SK-N-SH (cell line): Measurements from ENCODE around the gene ST8SIA6. TPM values are rescaled to one million over a fixed set of nuclear protein-coding genes. Genes with fewer than 3 reads are reported as not detected.

Source experiments
- CTCF ChIA-PET: fragments of 300-600, 350-600 bp; formaldehyde crosslinking; extraction: SDS; loops from one replicate; lab custom pipeline; 2021; lab: Yijun Ruan, JAX
- POLR2A ChIA-PET: fragments of 350-600 bp; sonication (Branson Sonifier 250); formaldehyde crosslinking; extraction: SDS; loops from one replicate; lab custom pipeline; 2020; ENCODE audit warnings: antibody characterized with exemption, inconsistent platforms; lab: Yijun Ruan, JAX
- DNase-seq: peaks from one replicate; pipeline ENCODE4 v3.0.0; 2012
- H2AFZ ChIP-seq: fragments of 200-600 bp; sonication (generic); 2 replicates; pipeline ENCODE4 v1.8.1; 2016; ENCODE audit warnings: antibody characterized with exemption, mild to moderate bottlenecking, low read depth
- H3F3A ChIP-seq: fragments of 200-600 bp; sonication (generic); replicated peaks from 2 replicates; pipeline ENCODE3; 2016; ENCODE audit warnings: antibody characterized with exemption, mild to moderate bottlenecking; ENCODE audit not compliant: insufficient read depth
- H3K27ac ChIP-seq, 2 experiments: fragments of 200-500 bp in 1 of 2; fragments of 200-600 bp in 1 of 2; sonication (Bioruptor generic) in 1 of 2; sonication (generic), shearing (Covaris generic) in 1 of 2; 2 replicates each; pipeline versions ENCODE4 v1.5.1 to v1.6.1; 2014 to 2016; ENCODE audit warnings: low read depth in 2 of 2, inconsistent platforms in 1 of 2, low read length in 1 of 2, mild to moderate bottlenecking in 1 of 2, mixed read lengths in 1 of 2
- H3K27me3 ChIP-seq: fragments of 200-600 bp; sonication (generic), shearing (Covaris generic); 2 replicates; pipeline ENCODE4 v1.6.1; 2016; ENCODE audit warnings: mixed run types; ENCODE audit not compliant: insufficient read depth
- H3K36me3 ChIP-seq, 2 experiments: fragments of 200-500 bp in 1 of 2; fragments of 200-600 bp in 1 of 2; sonication (Bioruptor generic) in 1 of 2; sonication (generic) in 1 of 2; replicated peaks in 1 of 2; 2 replicates each; pipeline versions ENCODE3 to v1.5.1; 2014 to 2016; ENCODE audit warnings: low read length in 1 of 2, mild to moderate bottlenecking in 1 of 2; ENCODE audit not compliant: insufficient read depth in 2 of 2, control insufficient read depth in 1 of 2
- H3K4me1 ChIP-seq, 2 experiments: fragments of 200-500 bp in 1 of 2; fragments of 200-600 bp in 1 of 2; sonication (Bioruptor generic) in 1 of 2; sonication (generic), shearing (Covaris generic) in 1 of 2; 2 replicates each; pipeline versions ENCODE4 v1.5.1 to v1.6.1; 2014 to 2016; ENCODE audit warnings: low read depth in 1 of 2, low read length in 1 of 2, mixed run types in 1 of 2; ENCODE audit not compliant: insufficient read depth in 2 of 2, control insufficient read depth in 1 of 2
- H3K4me2 ChIP-seq: fragments of 200-600 bp; sonication (generic), shearing (Covaris generic); 2 replicates; pipeline ENCODE4 v1.6.1; 2017; ENCODE audit warnings: mixed run types
- H3K4me3 ChIP-seq, 2 experiments: fragments of 200-500 bp in 1 of 2; fragments of 200-600 bp in 1 of 2; sonication (Bioruptor generic) in 1 of 2; sonication (generic), shearing (Covaris generic) in 1 of 2; 2 replicates each; pipeline versions ENCODE4 v1.5.1 to v1.8.1; 2014 to 2016; ENCODE audit warnings: low read depth in 2 of 2, inconsistent platforms in 1 of 2, low read length in 1 of 2, mild to moderate bottlenecking in 1 of 2, mixed read lengths in 1 of 2, moderate library complexity in 1 of 2
- H3K79me2 ChIP-seq: fragments of 200-600 bp; sonication (generic); 2 replicates; pipeline ENCODE4 v1.8.1; 2017; ENCODE audit warnings: mild to moderate bottlenecking; ENCODE audit not compliant: insufficient read depth
- H3K9ac ChIP-seq: fragments of 200-600 bp; sonication (generic); 2 replicates; pipeline ENCODE4 v1.6.1; 2017; ENCODE audit warnings: mixed run types
- H3K9me2 ChIP-seq: fragments of 200-600 bp; sonication (generic); 2 replicates; pipeline ENCODE4 v1.6.1; 2017; ENCODE audit warnings: mixed run types
- H3K9me3 ChIP-seq: fragments of 200-600 bp; sonication (generic); 2 replicates; pipeline ENCODE4 v1.6.1; 2017; ENCODE audit warnings: mixed run types, mild to moderate bottlenecking, moderate library complexity
- H4K20me1 ChIP-seq: fragments of 200-600 bp; sonication (generic); 2 replicates; pipeline ENCODE4 v1.6.1; 2017; ENCODE audit warnings: mild to moderate bottlenecking, mixed run types; ENCODE audit not compliant: insufficient read depth
- EZH2phosphoT487 ChIP-seq: fragments of 200-600 bp; sonication (generic); IDR thresholded peaks from 2 replicates; pipeline ENCODE4 v1.6.1; 2017; ENCODE audit warnings: low read depth, mixed run types, mild to moderate bottlenecking, antibody characterized with exemption, moderate library complexity, borderline replicate concordance
- FOSL2 ChIP-seq: IDR thresholded peaks from 2 replicates; pipeline ENCODE4 v1.4.0; 2012; ENCODE audit warnings: low read depth, mild to moderate bottlenecking, moderate library complexity, borderline replicate concordance
- FOXJ3 ChIP-seq: sonication (generic); formaldehyde crosslinking; IDR thresholded peaks from 2 replicates; pipeline ENCODE4 v1.5.1; 2020; ENCODE audit warnings: mild to moderate bottlenecking, missing genetic modification reagents
- FOXM1 ChIP-seq: IDR thresholded peaks from 2 replicates; pipeline ENCODE4 v1.4.0; 2012; ENCODE audit warnings: low read depth, mild to moderate bottlenecking
- IRF3 ChIP-seq: fragments of 150-350 bp; IDR thresholded peaks from 2 replicates; pipeline ENCODE4 v1.6.1; 2016; ENCODE audit warnings: mild to moderate bottlenecking, low read depth, low read length
- MEF2A ChIP-seq: IDR thresholded peaks from 2 replicates; pipeline ENCODE4 v1.4.0; 2012; ENCODE audit warnings: low read depth, borderline replicate concordance
- MXI1 ChIP-seq: IDR thresholded peaks from 2 replicates; pipeline ENCODE4 v1.6.1; 2012; ENCODE audit warnings: mild to moderate bottlenecking, low read depth, low read length, improper control_type of control experiment
- PBX3 ChIP-seq: IDR thresholded peaks from 2 replicates; pipeline ENCODE4; 2012
- POLR2AphosphoS5 ChIP-seq: IDR thresholded peaks from 2 replicates; pipeline ENCODE4 v1.6.1; 2012; ENCODE audit warnings: low read depth, low read length
- REST ChIP-seq: IDR thresholded peaks from 2 replicates; pipeline ENCODE4 v1.6.1; 2012; ENCODE audit warnings: mild to moderate bottlenecking, low read depth, low read length, moderate library complexity
- RFX5 ChIP-seq: IDR thresholded peaks from 2 replicates; pipeline ENCODE4 v1.6.1; 2012; ENCODE audit warnings: mild to moderate bottlenecking, improper control_type of control experiment, low read length
- SMC3 ChIP-seq: IDR thresholded peaks from 2 replicates; pipeline ENCODE4 v1.6.1; 2012; ENCODE audit warnings: low read depth, low read length, improper control_type of control experiment
- TCF12 ChIP-seq: IDR thresholded peaks from 2 replicates; pipeline ENCODE4 v1.4.0; 2012
- TEAD4 ChIP-seq: IDR thresholded peaks from 2 replicates; pipeline ENCODE4 v1.4.0; 2012; ENCODE audit warnings: mild to moderate bottlenecking, borderline replicate concordance; ENCODE audit not compliant: insufficient read depth
- WGBS: methylation state at CpG from one replicate; pipeline ENCODE4 v1.1.6; 2017; ENCODE audit warnings: low lambda C conversion rate; 5-methylcytosine and 5-hydroxymethylcytosine counted together
- polyA plus RNA-seq, 3 experiments: library from polyadenylated mRNA; depleted of rRNA; stranded (reverse); fragments of >200 nt; gene quantifications; 2 replicates each; pipeline ENCODE4 v1.2.3, GENCODE V29; 2012
- TF ChIP-seq, protein P1 (sequence below): IDR thresholded peaks from 2 replicates; pipeline ENCODE4 v1.4.0; 2012; ENCODE audit warnings: low read depth, borderline replicate concordance

ST8SIA6 gene
- polyA plus RNA-seq, 1 of the 3 experiments (the other 2 are of a cell fraction): 0.03 TPM

DNA sequence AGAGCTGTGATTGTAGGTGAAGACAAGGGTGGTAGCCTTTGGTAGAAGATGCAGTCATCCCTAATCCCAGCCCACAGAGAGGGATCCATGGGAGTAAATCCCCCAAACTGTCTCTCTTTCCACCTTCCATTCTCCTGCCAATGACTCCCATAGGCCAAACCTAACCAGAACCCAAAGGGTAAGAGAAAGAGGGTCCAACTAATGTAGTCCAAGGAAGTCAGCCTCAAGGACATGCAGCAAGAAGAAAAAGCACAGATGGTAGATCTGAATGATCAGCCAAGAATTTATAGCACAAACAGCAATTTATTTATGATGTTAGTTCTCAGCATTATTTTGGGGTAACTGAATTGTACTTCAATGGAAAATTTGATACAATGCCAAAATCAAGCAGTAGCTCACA lies 87.7 kb downstream of the ST8SIA6 start:
- no peak for DNase-seq
- CTCF ChIA-PET: interaction anchor here (1.1 to 1.3 kb wide), 2 partner anchors 11 to 108 kb away, joined by 3 read pairs; no protein-coding TSS in a partner anchor
- Histone ChIP-seq H4K20me1 (no peaks in the 10 kb centered on the region), H3K9me3 (peaks cover 3% of the 10 kb centered on the region; the same call in 1 of the 2 replicates), H3K4me3 (no peak overlapping the region), H3K9ac (no peak overlapping the region), H3K36me3 (no peaks in the 10 kb centered on the region), H2AFZ (no peak overlapping the region), H3K9me2 (no peaks in the 10 kb centered on the region), H3K27ac (no peak overlapping the region), H3K79me2 (no peaks in the 10 kb centered on the region), H3K4me1 (no peaks in the 10 kb centered on the region), H3F3A (no peaks in the 10 kb centered on the region), H3K4me2 (no peak overlapping the region), H3K27me3 (no peaks in the 10 kb centered on the region)
- TF ChIP-seq MXI1 (no peak), TCF12 (no peak), POLR2AphosphoS5 (no peak), REST (no peak), MEF2A (no peak)
- POLR2A ChIA-PET: no interaction called here

DNA sequence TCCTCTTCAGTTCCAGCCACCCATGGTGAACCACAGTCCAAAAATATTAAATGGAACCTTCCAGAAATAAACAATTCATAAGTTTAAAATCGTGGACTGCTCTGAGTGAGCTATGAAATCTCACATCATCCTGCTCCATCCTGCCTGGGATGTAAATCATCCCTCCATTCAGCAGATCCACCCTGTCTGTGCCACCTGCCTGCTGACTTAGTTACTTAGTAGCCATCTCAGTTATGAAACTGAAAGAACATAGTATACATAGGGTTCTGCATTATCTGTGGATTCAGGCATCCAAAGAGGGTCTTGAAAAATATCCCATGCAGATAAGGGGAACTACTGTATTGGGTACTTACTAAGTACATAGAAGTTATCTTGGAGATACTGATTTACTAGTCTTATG lies 89.0 kb downstream of the ST8SIA6 start:
- Histone ChIP-seq H3K27ac (no peak overlapping the region), H4K20me1 (no peaks in the 10 kb centered on the region), H3F3A (no peaks in the 10 kb centered on the region), H2AFZ (no peak overlapping the region), H3K36me3 (no peaks in the 10 kb centered on the region), H3K27me3 (no peaks in the 10 kb centered on the region), H3K79me2 (no peaks in the 10 kb centered on the region), H3K4me1 (no peaks in the 10 kb centered on the region), H3K9me3 (peaks cover 3% of the 10 kb centered on the region; the same call in 1 of the 2 replicates), H3K4me2 (no peak overlapping the region), H3K4me3 (no peak overlapping the region), H3K9ac (no peak overlapping the region), H3K9me2 (no peaks in the 10 kb centered on the region)
- 0% methylated on average over 1 of the region's 1 CpG for whole genome bisulfite sequencing
- CTCF ChIA-PET: interaction anchor here (1.1 to 2.4 kb wide), 2 partner anchors 11 to 538 kb away, joined by 3 to 11 read pairs; no protein-coding TSS in a partner anchor
- POLR2A ChIA-PET: no interaction called here
- DNase-seq: no peak
- TF ChIP-seq TEAD4 (no peak), RFX5 (no peak), IRF3 (no peak), FOXJ3 (CRISPR knock-in tag) (no peak), REST (no peak), SMC3 (no peak), FOSL2 (no peak), EZH2phosphoT487 (no peak), FOXM1 (no peak), MEF2A (no peak), PBX3 (no peak), TCF12 (no peak)
- TF ChIP-seq, protein P1, sequence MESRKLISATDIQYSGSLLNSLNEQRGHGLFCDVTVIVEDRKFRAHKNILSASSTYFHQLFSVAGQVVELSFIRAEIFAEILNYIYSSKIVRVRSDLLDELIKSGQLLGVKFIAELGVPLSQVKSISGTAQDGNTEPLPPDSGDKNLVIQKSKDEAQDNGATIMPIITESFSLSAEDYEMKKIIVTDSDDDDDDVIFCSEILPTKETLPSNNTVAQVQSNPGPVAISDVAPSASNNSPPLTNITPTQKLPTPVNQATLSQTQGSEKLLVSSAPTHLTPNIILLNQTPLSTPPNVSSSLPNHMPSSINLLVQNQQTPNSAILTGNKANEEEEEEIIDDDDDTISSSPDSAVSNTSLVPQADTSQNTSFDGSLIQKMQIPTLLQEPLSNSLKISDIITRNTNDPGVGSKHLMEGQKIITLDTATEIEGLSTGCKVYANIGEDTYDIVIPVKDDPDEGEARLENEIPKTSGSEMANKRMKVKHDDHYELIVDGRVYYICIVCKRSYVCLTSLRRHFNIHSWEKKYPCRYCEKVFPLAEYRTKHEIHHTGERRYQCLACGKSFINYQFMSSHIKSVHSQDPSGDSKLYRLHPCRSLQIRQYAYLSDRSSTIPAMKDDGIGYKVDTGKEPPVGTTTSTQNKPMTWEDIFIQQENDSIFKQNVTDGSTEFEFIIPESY: no peak
